ENCODE results near the gene NMRK2.

DNA sequence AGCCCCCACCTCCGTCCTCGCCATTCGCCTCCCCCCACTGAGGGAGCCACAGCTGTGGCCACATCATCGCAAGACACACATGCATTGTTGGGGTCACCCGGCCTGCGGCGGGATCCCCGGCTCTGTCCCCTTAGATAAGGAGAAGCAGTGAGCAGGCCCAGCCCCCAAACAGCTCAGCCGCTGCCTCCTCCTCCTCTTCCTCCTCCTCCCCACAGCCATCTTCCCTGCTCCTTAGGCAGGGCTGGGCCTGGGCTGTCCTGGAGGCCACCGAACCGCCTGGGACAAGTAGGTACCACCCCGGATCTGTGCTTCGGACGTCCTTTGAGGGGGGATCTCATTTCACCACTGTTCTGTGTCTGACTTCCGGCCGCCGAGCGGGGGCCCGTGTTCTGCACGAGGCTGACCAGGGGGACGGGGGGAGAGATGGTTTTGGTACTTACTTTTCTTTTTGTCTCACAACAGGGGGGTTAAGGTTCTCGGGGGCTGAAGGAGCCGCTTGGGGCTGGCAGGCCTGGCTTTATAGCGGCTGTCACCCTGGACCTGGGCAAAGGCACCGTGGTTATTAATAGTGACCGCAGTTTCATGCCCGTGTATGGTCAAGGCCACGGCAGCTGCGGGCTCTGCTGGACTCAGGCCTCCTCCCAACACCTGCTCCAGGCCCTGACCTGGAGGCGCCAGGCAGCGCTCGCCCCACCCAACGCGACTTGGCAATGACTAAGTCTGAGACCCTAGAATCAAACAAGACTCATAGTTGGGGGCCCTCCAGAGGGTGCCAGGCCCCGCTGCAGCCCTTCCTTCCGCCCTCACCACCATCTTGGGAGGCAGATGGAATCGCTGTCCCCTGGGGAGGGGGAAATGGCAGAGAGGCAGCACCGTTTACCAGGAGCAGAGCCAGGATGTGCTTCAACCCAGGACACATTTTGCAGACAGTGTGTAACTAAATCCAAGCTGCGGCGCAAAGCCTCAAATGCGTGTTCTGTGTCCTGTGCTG, 18.3 kb downstream of the NMRK2 start:
- TF ChIP-seq, protein P1, sequence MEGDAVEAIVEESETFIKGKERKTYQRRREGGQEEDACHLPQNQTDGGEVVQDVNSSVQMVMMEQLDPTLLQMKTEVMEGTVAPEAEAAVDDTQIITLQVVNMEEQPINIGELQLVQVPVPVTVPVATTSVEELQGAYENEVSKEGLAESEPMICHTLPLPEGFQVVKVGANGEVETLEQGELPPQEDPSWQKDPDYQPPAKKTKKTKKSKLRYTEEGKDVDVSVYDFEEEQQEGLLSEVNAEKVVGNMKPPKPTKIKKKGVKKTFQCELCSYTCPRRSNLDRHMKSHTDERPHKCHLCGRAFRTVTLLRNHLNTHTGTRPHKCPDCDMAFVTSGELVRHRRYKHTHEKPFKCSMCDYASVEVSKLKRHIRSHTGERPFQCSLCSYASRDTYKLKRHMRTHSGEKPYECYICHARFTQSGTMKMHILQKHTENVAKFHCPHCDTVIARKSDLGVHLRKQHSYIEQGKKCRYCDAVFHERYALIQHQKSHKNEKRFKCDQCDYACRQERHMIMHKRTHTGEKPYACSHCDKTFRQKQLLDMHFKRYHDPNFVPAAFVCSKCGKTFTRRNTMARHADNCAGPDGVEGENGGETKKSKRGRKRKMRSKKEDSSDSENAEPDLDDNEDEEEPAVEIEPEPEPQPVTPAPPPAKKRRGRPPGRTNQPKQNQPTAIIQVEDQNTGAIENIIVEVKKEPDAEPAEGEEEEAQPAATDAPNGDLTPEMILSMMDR (conservative IDR thresholded peaks at IDR 0.05 in 1 of 2, IDR thresholded peaks at IDR 0.05 in 1 of 2; ENCODE audit: extremely low read depth in 1 of 2, insufficient read depth in 1 of 2, low read depth in 1 of 2, low read length in 2 of 2): no peak
- TF ChIP-seq EZH2 (IDR thresholded peaks at IDR 0.05; ENCODE audit: borderline replicate concordance, low read length): no peak
